HepG2 (cell line): Measurements from ENCODE around the gene SAE1. TPM values are rescaled to one million over a fixed set of nuclear protein-coding genes. Genes with fewer than 3 reads are reported as not detected.

Experiments
- AKAP8 ChIP-seq: sonication (generic); formaldehyde crosslinking; IDR thresholded peaks from 2 replicates; pipeline ENCODE4 v1.5.1; 2020; ENCODE audit warnings: mild to moderate bottlenecking, missing genetic modification reagents
- MAFG ChIP-seq: sonication (generic); formaldehyde crosslinking; IDR thresholded peaks from 2 replicates; pipeline ENCODE4 v1.5.1; 2020; ENCODE audit warnings: mild to moderate bottlenecking, missing genetic modification reagents
- MZF1 ChIP-seq: sonication (generic); formaldehyde crosslinking; IDR thresholded peaks from 2 replicates; pipeline ENCODE4 v1.8.1; 2023; ENCODE audit warnings: mild to moderate bottlenecking, missing genetic modification reagents, borderline replicate concordance
- NFE2L1 ChIP-seq: sonication (generic); formaldehyde crosslinking; IDR thresholded peaks from 2 replicates; pipeline ENCODE4 v1.4.0; 2020; ENCODE audit warnings: missing genetic modification reagents, mild to moderate bottlenecking, borderline replicate concordance
- ONECUT2 ChIP-seq: sonication (generic); formaldehyde crosslinking; IDR thresholded peaks from 2 replicates; pipeline ENCODE4 v1.4.0; 2020; ENCODE audit warnings: missing genetic modification reagents
- SOX6 ChIP-seq, 2 experiments: fragments of 450-650 bp in 1 of 2; sonication (generic) in 1 of 2; formaldehyde crosslinking in 1 of 2; IDR thresholded peaks; 2 replicates each; pipeline versions ENCODE4 v1.4.0 to v1.6.1; 2017 to 2020; ENCODE audit warnings: antibody characterized with exemption in 1 of 2, mild to moderate bottlenecking in 1 of 2, missing genetic modification reagents in 1 of 2
- TCF12 ChIP-seq, 2 experiments: fragments of 450-650 bp in 1 of 2; sonication (generic) in 1 of 2; formaldehyde crosslinking in 1 of 2; IDR thresholded peaks; 2 replicates each; pipeline versions ENCODE4 v1.6.1 to v1.8.0; 2017 to 2022; ENCODE audit warnings: antibody characterized with exemption in 1 of 2, mild to moderate bottlenecking in 1 of 2, missing genetic modification reagents in 1 of 2, moderate library complexity in 1 of 2
- ZFY ChIP-seq: sonication (generic); formaldehyde crosslinking; IDR thresholded peaks from 2 replicates; pipeline ENCODE4 v1.4.0; 2020; ENCODE audit warnings: missing genetic modification reagents
- ZNF678 ChIP-seq: sonication (generic); formaldehyde crosslinking; IDR thresholded peaks from 2 replicates; pipeline ENCODE4 v1.4.0; 2020; ENCODE audit warnings: mild to moderate bottlenecking, missing genetic modification reagents
- ZSCAN12 ChIP-seq: sonication (generic); formaldehyde crosslinking; IDR thresholded peaks from 2 replicates; pipeline ENCODE4 v1.9.0; 2021; ENCODE audit warnings: mild to moderate bottlenecking, missing genetic modification reagents
- ZZZ3 ChIP-seq: sonication (generic); formaldehyde crosslinking; IDR thresholded peaks from 2 replicates; pipeline ENCODE4 v1.4.0; 2020; ENCODE audit warnings: missing genetic modification reagents, mild to moderate bottlenecking, borderline replicate concordance
- polyA plus RNA-seq, 8 experiments: library from polyadenylated mRNA; depleted of rRNA in 3 of 8; stranded (reverse) in 7 of 8; unstranded in 1 of 8; fragments of >200 nt; fragmentation: Illumina TruSeq in 4 of 8; extraction: Trizol in 4 of 8; gene quantifications; 2 replicates each; pipeline versions ENCODE4 v1.2.1 to v1.2.3, GENCODE V29; 2011 to 2016; ENCODE audit warnings: low read depth in 4 of 8, missing spikeins in 1 of 8, mixed read lengths in 1 of 8; ENCODE audit not compliant: insufficient read depth in 1 of 8
- total RNA-seq, 5 experiments: library from RNA; depleted of rRNA; stranded (reverse); fragments of >200 nt; fragmentation: Illumina TruSeq; extraction: Trizol; gene quantifications; 2 replicates each; pipeline ENCODE4 v1.2.3, GENCODE V29; 2016; ENCODE audit warnings: low read depth in 1 of 5
- TF ChIP-seq, protein P1 (sequence below): sonication (generic); formaldehyde crosslinking; IDR thresholded peaks from 2 replicates; pipeline ENCODE4 v1.9.0; 2022; ENCODE audit warnings: low read depth, missing genetic modification reagents
- TF ChIP-seq, protein P2 (sequence below): sonication (generic); formaldehyde crosslinking; IDR thresholded peaks from 2 replicates; pipeline ENCODE4 v1.4.0; 2020; ENCODE audit warnings: missing genetic modification reagents
- TF ChIP-seq, protein P3 (sequence below), 2 experiments: sonication (generic) in 1 of 2; formaldehyde crosslinking in 1 of 2; IDR thresholded peaks; 2 replicates each; pipeline versions ENCODE4 v1.4.0 to v1.6.1; 2018 to 2020; ENCODE audit warnings: missing genetic modification reagents in 2 of 2, borderline replicate concordance in 1 of 2, low read depth in 1 of 2, mild to moderate bottlenecking in 1 of 2, missing biosample characterization in 1 of 2
- TF ChIP-seq, protein P4 (sequence below): sonication (generic); formaldehyde crosslinking; IDR thresholded peaks from 2 replicates; pipeline ENCODE4 v1.5.0; 2020; ENCODE audit warnings: missing genetic modification reagents
- TF ChIP-seq, protein P5 (sequence below): IDR thresholded peaks from 2 replicates; pipeline ENCODE4 v1.6.1; 2016; ENCODE audit warnings: missing biosample characterization, missing genetic modification reagents, low read depth
- TF ChIP-seq, protein P6 (sequence below): sonication (generic); formaldehyde crosslinking; IDR thresholded peaks from 2 replicates; pipeline ENCODE4 v1.5.0; 2020; ENCODE audit warnings: mild to moderate bottlenecking, missing genetic modification reagents

The SAE1 gene
- total and polyA plus RNA-seq, 2 of the 13 experiments (the other 11 are each of a cell fraction or from before 2014, with no cell fraction given): 87.6 to 197 TPM

- TF ChIP-seq ZSCAN12 (CRISPR knock-in tag) (no peak), ZFY (peak; percentile 62; the same call in 1 of the 2 replicates), SOX6 (IDR thresholded peaks at IDR 0.05) (no peak), SOX6 (CRISPR knock-in tag; IDR thresholded peaks at IDR 0.05) (peak; percentile 98), ZZZ3 (no peak; the same call in 1 of the 2 replicates), NFE2L1 (no peak), MAFG (CRISPR knock-in tag) (no peak), ONECUT2 (no peak), AKAP8 (CRISPR knock-in tag) (no peak; the same call in 1 of the 2 replicates), ZNF678 (CRISPR knock-in tag) (no peak), TCF12 (IDR thresholded peaks at IDR 0.05) (no peak), TCF12 (CRISPR knock-in tag; IDR thresholded peaks at IDR 0.05) (0 out of 2 replicates have a peak, but pooled peaks have one; percentile 32), MZF1 (CRISPR knock-in tag) (no peak)
- TF ChIP-seq, protein P1, sequence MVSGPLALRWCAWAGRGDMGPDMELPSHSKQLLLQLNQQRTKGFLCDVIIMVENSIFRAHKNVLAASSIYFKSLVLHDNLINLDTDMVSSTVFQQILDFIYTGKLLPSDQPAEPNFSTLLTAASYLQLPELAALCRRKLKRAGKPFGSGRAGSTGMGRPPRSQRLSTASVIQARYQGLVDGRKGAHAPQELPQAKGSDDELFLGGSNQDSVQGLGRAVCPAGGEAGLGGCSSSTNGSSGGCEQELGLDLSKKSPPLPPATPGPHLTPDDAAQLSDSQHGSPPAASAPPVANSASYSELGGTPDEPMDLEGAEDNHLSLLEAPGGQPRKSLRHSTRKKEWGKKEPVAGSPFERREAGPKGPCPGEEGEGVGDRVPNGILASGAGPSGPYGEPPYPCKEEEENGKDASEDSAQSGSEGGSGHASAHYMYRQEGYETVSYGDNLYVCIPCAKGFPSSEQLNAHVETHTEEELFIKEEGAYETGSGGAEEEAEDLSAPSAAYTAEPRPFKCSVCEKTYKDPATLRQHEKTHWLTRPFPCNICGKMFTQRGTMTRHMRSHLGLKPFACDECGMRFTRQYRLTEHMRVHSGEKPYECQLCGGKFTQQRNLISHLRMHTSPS (CRISPR knock-in tag): peak; percentile 87
- TF ChIP-seq, protein P2, sequence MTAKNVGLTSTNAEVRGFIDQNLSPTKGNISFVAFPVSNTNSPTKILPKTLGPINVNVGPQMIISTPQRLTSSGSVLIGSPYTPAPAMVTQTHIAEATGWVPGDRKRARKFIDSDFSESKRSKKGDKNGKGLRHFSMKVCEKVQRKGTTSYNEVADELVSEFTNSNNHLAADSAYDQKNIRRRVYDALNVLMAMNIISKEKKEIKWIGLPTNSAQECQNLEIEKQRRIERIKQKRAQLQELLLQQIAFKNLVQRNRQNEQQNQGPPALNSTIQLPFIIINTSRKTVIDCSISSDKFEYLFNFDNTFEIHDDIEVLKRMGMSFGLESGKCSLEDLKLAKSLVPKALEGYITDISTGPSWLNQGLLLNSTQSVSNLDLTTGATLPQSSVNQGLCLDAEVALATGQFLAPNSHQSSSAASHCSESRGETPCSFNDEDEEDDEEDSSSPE (CRISPR knock-in tag): peak; percentile 65
- TF ChIP-seq, protein P3, sequence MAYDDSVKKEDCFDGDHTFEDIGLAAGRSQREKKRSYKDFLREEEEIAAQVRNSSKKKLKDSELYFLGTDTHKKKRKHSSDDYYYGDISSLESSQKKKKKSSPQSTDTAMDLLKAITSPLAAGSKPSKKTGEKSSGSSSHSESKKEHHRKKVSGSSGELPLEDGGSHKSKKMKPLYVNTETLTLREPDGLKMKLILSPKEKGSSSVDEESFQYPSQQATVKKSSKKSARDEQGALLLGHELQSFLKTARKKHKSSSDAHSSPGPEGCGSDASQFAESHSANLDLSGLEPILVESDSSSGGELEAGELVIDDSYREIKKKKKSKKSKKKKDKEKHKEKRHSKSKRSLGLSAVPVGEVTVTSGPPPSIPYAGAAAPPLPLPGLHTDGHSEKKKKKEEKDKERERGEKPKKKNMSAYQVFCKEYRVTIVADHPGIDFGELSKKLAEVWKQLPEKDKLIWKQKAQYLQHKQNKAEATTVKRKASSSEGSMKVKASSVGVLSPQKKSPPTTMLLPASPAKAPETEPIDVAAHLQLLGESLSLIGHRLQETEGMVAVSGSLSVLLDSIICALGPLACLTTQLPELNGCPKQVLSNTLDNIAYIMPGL (CRISPR knock-in tag; IDR thresholded peaks at IDR 0.05; ENCODE audit: borderline replicate concordance in 1 of 2, low read depth in 1 of 2): peak; percentile 60 to 67; a peak in 2 of 4 replicates
- TF ChIP-seq, protein P4, sequence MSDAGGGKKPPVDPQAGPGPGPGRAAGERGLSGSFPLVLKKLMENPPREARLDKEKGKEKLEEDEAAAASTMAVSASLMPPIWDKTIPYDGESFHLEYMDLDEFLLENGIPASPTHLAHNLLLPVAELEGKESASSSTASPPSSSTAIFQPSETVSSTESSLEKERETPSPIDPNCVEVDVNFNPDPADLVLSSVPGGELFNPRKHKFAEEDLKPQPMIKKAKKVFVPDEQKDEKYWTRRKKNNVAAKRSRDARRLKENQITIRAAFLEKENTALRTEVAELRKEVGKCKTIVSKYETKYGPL (CRISPR knock-in tag): no peak
- TF ChIP-seq, protein P5, sequence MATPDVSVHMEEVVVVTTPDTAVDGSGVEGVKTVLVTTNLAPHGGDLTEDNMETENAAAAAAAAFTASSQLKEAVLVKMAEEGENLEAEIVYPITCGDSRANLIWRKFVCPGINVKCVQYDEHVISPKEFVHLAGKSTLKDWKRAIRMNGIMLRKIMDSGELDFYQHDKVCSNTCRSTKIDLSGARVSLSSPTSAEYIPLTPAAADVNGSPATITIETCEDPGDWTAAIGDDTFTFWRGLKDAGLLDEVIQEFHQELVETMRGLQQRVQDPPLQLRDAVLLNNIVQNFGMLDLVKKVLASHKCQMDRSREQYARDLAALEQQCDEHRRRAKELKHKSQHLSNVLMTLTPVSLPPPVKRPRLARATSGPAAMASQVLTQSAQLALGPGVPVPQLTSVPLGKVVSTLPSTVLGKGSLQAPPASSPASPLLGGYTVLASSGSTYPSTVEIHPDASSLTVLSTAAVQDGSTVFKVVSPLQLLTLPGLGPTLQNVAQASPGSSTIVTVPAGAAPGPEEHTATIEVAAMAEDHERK (CRISPR knock-in tag): no peak
- TF ChIP-seq, protein P6, sequence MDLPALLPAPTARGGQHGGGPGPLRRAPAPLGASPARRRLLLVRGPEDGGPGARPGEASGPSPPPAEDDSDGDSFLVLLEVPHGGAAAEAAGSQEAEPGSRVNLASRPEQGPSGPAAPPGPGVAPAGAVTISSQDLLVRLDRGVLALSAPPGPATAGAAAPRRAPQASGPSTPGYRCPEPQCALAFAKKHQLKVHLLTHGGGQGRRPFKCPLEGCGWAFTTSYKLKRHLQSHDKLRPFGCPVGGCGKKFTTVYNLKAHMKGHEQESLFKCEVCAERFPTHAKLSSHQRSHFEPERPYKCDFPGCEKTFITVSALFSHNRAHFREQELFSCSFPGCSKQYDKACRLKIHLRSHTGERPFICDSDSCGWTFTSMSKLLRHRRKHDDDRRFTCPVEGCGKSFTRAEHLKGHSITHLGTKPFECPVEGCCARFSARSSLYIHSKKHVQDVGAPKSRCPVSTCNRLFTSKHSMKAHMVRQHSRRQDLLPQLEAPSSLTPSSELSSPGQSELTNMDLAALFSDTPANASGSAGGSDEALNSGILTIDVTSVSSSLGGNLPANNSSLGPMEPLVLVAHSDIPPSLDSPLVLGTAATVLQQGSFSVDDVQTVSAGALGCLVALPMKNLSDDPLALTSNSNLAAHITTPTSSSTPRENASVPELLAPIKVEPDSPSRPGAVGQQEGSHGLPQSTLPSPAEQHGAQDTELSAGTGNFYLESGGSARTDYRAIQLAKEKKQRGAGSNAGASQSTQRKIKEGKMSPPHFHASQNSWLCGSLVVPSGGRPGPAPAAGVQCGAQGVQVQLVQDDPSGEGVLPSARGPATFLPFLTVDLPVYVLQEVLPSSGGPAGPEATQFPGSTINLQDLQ (CRISPR knock-in tag): 0 out of 2 replicates have a peak, but pooled peaks have one; percentile 53
Measured at GRCh38 chr19:47096100-47096704, 34.4 kb upstream of the SAE1 start (continued).
